Measurements from ENCODE around the gene PACC1.

DNA sequence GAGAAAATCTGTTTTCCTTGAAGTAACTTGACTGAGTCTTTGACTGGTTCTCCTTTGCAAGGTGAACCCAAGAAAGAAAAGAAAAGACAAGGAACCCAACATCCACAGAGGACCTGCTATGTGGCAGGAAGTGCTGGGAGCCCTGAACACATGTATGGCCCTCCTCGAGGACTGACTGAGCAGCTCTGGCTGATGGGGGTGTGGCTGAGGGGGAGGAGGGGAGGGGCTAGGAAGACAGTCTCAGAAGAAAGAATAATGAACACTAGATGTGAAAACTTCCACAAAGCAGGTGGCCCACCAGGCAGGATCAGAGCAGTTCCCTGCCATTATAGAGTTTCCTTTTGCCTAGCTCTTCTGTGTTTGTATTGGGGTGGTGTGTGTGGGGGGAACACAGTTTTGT, 44.1 kb upstream of the PACC1 start:
- no peak for TF ChIP-seq CTCF (IDR thresholded peaks at IDR 0.05)
- no peak for TF ChIP-seq EP300 (IDR thresholded peaks at IDR 0.05)
- no peak for TF ChIP-seq POLR2A (IDR thresholded peaks at IDR 0.05)

Measured in upper lobe of left lung (tissue), 4 donors.